HG03439 (cell line): ENCODE results near the gene MCAM.

Source experiments
- ATAC-seq: cut with Tn5 transposase; IDR thresholded peaks from one replicate; pipeline ENCODE4 v1.9.1; 2021; ENCODE audit warnings: mild to moderate bottlenecking, moderate library complexity; ENCODE audit not compliant: unreplicated experiment

Gene MCAM

GRCh38 chr11:119309953-119310681, 6.8 kb downstream of the MCAM start:
- no peak for ATAC-seq

- ATAC-seq: no peak
Measured at GRCh38 chr11:119309411-119309810, 7.5 kb downstream of the MCAM start.

DNA sequence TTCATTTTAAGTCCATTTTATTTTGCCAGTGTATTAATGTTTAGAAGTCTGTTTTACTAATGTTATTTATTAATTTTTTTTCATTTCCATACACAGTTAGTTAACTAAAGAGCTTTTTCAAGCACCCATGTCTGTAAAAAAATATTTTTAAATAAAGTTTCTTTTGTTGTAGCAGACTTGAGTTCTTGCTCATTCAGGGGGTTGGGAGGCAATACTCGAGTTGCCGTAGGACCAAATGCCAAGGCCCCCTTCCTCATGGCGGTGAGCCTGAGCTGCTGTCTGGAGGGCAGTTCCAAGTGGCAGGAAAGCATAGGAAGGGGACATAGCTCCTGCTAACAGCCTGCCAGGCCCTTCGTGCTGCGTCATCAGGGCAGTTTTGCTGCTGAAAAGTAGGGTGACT, 9.0 kb downstream of the MCAM start:
- no peak for ATAC-seq

- no peak for ATAC-seq
Measured at GRCh38 chr11:119307219-119307618, 9.7 kb downstream of the MCAM start.

GRCh38 chr11:119306373-119306890, 10.5 kb downstream of the MCAM start:
- ATAC-seq: no peak

GRCh38 chr11:119305556-119306372, 11.2 kb downstream of the MCAM start:
- ATAC-seq: no peak

DNA sequence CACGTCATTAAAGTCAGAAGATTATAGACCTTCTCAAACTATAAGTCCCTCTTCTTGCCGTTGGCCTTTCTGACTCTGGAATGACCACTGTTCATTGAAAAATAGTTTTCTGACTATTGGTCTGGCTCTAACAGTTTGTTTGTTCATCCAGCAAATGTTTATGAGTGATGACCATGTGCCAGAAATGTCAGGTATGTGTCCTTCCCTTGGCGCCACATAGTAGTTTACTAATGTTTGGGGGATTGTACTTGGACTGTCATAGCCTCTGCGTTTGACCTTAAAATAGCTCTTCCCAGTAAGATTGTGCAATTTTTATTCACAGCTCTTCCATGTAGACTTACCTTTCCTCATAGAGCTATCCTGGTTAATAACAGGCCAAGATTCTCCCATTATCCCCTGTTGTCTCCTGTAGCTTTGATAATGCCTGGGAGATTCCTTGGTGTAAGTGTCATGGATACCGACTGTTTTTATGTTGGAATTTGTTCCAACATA, 13.7 kb downstream of the MCAM start:
- ATAC-seq: no peak

GRCh38 chr11:119300198-119300964, 16.5 kb downstream of the MCAM start:
- ATAC-seq: no peak

- no peak for ATAC-seq
Measured at GRCh38 chr11:119299416-119299815, 17.5 kb downstream of the MCAM start.

DNA sequence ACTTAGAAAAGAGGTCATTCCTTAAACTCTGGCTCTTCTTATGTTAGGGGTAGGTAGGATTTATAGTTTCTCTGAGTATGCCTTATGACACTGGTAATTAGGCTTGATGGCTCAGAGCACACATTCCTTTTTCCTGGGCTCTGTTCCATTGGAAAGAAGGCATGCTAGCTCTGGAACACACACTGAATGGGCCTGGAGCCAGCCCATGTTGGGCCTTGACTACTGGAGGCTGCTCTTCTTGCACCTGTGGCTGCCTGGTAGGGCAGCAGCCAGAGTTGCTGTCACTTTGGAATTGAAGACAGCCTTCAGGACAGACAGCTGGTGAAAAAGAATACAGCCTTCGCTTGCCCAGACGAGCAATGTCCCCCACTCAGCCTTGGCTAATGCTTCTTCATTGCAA, 18.2 kb downstream of the MCAM start:
- ATAC-seq: no peak

- no peak for ATAC-seq
Measured at GRCh38 chr11:119297938-119298337, 19.0 kb downstream of the MCAM start.

GRCh38 chr11:119295178-119295577, 21.8 kb downstream of the MCAM start:
- no peak for ATAC-seq

- ATAC-seq: no peak
Measured at GRCh38 chr11:119293461-119293860, 23.5 kb downstream of the MCAM start.

- ATAC-seq: no peak
Measured at GRCh38 chr11:119290894-119291497, 25.9 kb downstream of the MCAM start.

GRCh38 chr11:119288219-119288618, 28.7 kb downstream of the MCAM start:
- ATAC-seq: no peak

DNA sequence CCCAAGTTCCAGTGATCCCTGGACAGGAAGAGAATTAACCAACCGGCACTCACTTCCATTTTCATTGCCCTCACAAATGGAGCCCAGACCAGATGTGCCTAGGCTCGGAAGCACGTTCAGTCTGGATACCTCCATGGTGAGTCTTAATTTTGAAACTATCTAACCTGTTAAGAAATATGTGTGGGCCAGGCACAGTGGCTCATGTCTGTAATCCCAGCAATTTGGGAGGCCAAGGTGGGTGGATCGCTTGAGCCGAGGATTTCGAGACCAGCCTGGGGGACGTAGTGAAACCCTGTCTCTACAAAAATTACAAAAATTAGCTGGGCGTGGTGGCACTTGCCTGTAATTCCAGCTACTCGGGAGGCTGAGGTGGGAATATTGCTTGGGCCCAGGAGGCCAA, 31.5 kb downstream of the MCAM start:
- no peak for ATAC-seq

GRCh38 chr11:119284344-119285157, 32.4 kb downstream of the MCAM start:
- peak; percentile 63 for ATAC-seq

DNA sequence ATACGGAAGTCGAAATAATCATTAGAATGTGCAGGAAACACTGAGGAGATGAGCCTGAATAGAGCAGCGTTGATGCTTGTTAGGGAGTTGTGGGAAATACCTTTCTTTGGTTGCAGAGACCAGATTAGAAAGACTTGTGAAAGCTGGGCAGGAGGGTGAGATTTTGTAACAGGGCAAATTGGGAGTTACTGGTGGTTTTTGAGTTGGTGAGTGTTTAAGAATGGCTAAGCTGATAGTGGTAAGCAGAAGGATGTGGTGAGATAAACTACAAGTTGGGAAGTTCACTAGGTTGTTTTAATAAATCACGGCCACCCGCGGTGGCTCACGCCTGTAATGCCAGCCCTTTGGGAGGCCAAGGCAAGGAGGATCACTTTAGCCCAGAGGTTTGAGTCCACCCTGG, 34.4 kb downstream of the MCAM start:
- no peak for ATAC-seq

DNA sequence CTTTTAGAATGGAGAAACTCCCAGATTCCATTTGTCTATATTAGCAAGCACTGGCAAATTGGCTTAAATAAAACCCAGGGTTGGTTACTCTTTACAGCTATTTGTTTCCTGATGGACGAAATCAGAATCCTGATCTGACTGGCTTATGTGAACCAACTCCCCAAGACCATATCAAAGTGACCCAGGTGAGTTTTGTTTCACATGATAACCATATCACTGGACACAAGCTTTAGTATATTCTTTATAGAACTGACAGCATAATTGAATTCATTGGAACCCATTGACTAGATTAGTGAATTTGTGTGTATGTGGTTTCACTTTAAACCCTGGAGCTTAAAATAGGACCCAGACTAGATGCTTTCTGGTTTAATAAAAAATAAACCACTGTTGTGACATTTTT, 39.3 kb downstream of the MCAM start:
- ATAC-seq: no peak

GRCh38 chr11:119273721-119274120, 43.2 kb downstream of the MCAM start:
- no peak for ATAC-seq
